HEK293 (cell line): Measurements from ENCODE around the gene CRELD1.

Experiments
- CTCF ChIA-PET: fragments of 350-600 bp; formaldehyde crosslinking; extraction: SDS; loops from one replicate; lab custom pipeline; 2021; ENCODE audit warnings: antibody characterized with exemption; lab: Yijun Ruan, JAX
- POLR2A ChIA-PET: fragments of 300-600 bp; formaldehyde crosslinking; extraction: SDS; loops from one replicate; lab custom pipeline; 2020; ENCODE audit warnings: antibody characterized with exemption, inconsistent platforms; lab: Yijun Ruan, JAX
- H3K27ac ChIP-seq: fragments of 200-500 bp; sonication (Bioruptor generic); 2 replicates; pipeline ENCODE4 v1.5.1; 2014; ENCODE audit warnings: low read depth, low read length, control low read depth, inconsistent platforms; ENCODE audit errors: extremely low read depth
- H3K36me3 ChIP-seq, 2 experiments: fragments of 200-500 bp in 1 of 2; sonication (Bioruptor generic) in 1 of 2; 1 replicate in 1 of 2; 2 replicates in 1 of 2; pipeline ENCODE4 v1.5.1; 2014 to 2017; ENCODE audit warnings: inconsistent platforms in 2 of 2, low read length in 2 of 2; ENCODE audit not compliant: control insufficient read depth in 2 of 2, insufficient read depth in 1 of 2
- H3K4me1 ChIP-seq: fragments of 200-500 bp; sonication (Bioruptor generic); 2 replicates; pipeline ENCODE4 v1.5.1; 2014; ENCODE audit warnings: mild to moderate bottlenecking, low read length, inconsistent platforms; ENCODE audit not compliant: control insufficient read depth, insufficient read depth
- H3K4me3 ChIP-seq: 2 replicates; pipeline ENCODE4 v1.5.1; 2011; ENCODE audit warnings: low read depth, mild to moderate bottlenecking, control low read depth, low read length, moderate library complexity
- H3K9me3 ChIP-seq: fragments of 200-500 bp; sonication (Bioruptor generic); 2 replicates; pipeline ENCODE4 v1.5.1; 2014; ENCODE audit warnings: low read depth, low read length, inconsistent platforms; ENCODE audit not compliant: control insufficient read depth, insufficient read depth
- KLF1 ChIP-seq: fragments of 450-650 bp; formaldehyde crosslinking; IDR thresholded peaks from 2 replicates; pipeline ENCODE4 v1.5.1; 2016; ENCODE audit warnings: missing biosample characterization, missing genetic modification characterization
- ZBTB7A ChIP-seq: fragments of 450-650 bp; formaldehyde crosslinking; IDR thresholded peaks from 2 replicates; pipeline ENCODE4 v1.5.1; 2016; ENCODE audit warnings: low read depth, missing biosample characterization, missing genetic modification characterization
- ZFHX2 ChIP-seq: fragments of 450-650 bp; formaldehyde crosslinking; conservative IDR thresholded peaks from 2 replicates; pipeline ENCODE4 v1.5.1; 2016; ENCODE audit warnings: missing biosample characterization, missing genetic modification characterization
- ZNF121 ChIP-seq: fragments of 450-650 bp; formaldehyde crosslinking; IDR thresholded peaks from 2 replicates; pipeline ENCODE4 v1.5.1; 2016; ENCODE audit warnings: missing biosample characterization, missing genetic modification characterization
- ZNF157 ChIP-seq: fragments of 450-650 bp; formaldehyde crosslinking; IDR thresholded peaks from 2 replicates; pipeline ENCODE4 v1.5.1; 2016; ENCODE audit warnings: missing biosample characterization, missing genetic modification characterization
- ZNF174 ChIP-seq: fragments of 450-650 bp; formaldehyde crosslinking; IDR thresholded peaks from 2 replicates; pipeline ENCODE4 v1.5.0; 2017; ENCODE audit warnings: missing biosample characterization, mild to moderate bottlenecking, missing genetic modification characterization
- ZNF26 ChIP-seq: fragments of 450-650 bp; formaldehyde crosslinking; IDR thresholded peaks from 2 replicates; pipeline ENCODE4 v1.5.1; 2016; ENCODE audit warnings: missing biosample characterization, missing genetic modification characterization
- ZNF513 ChIP-seq: fragments of 450-650 bp; IDR thresholded peaks from 2 replicates; pipeline ENCODE4 v1.5.1; 2018; ENCODE audit warnings: missing biosample characterization, missing genetic modification characterization
- ZNF558 ChIP-seq: fragments of 450-650 bp; formaldehyde crosslinking; IDR thresholded peaks from 2 replicates; pipeline ENCODE4 v1.5.1; 2016; ENCODE audit warnings: missing biosample characterization, missing genetic modification characterization
- ZNF610 ChIP-seq: fragments of 450-650 bp; formaldehyde crosslinking; IDR thresholded peaks from 2 replicates; pipeline ENCODE4 v1.5.1; 2016; ENCODE audit warnings: missing biosample characterization, missing genetic modification characterization, borderline replicate concordance
- ZXDB ChIP-seq: fragments of 450-650 bp; formaldehyde crosslinking; IDR thresholded peaks from 2 replicates; pipeline ENCODE4 v1.5.1; 2016; ENCODE audit warnings: missing biosample characterization, missing genetic modification characterization
- TF ChIP-seq, protein P1 (sequence below): fragments of 450-650 bp; formaldehyde crosslinking; IDR thresholded peaks from 2 replicates; pipeline ENCODE4 v1.5.1; 2016; ENCODE audit warnings: missing biosample characterization, missing genetic modification characterization

CRELD1 gene

DNA sequence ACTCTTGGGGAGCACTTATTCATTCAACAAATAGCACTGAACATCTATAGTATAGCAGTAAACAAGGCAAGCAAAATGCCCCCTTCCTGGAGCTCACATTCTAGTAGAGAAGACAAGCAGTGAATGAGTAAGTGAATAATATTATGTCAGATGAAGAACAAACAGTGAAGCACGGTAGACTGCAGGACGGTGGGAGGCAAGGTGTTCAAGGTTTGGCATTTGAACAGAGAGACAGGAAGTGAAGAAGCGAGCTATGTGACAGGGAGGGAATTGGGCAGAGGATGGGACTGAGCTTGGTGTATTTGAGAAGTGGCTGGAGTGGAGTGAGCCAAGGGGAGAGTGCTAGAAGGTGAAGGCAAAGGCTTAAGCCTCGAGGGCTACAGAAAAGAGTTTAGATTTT is 1.4 kb downstream of the CRELD1 start:
- ChIA-PET POLR2A (interaction anchor here (0.5 to 1.5 kb wide), 3 partner anchors 9 to 313 kb away, joined by 3 to 7 read pairs (median 4); partner anchors contain the start of gene TATDN2), CTCF (interaction anchor here (1.5 to 1.9 kb wide), 2 partner anchors 11 to 48 kb away, joined by 5 to 17 read pairs; no protein-coding TSS in a partner anchor)
- Histone ChIP-seq H3K9me3 (no peaks in the 10 kb centered on the region), H3K4me3 (no peak overlapping the region), H3K4me1 (0 out of 2 replicates have a peak, but pooled peaks cover 2% of the 10 kb centered on the region), H3K27ac (no peak overlapping the region), H3K36me3 (peaks cover 6 to 43% of the 10 kb centered on the region in 2 experiments)
- TF ChIP-seq, protein P1, sequence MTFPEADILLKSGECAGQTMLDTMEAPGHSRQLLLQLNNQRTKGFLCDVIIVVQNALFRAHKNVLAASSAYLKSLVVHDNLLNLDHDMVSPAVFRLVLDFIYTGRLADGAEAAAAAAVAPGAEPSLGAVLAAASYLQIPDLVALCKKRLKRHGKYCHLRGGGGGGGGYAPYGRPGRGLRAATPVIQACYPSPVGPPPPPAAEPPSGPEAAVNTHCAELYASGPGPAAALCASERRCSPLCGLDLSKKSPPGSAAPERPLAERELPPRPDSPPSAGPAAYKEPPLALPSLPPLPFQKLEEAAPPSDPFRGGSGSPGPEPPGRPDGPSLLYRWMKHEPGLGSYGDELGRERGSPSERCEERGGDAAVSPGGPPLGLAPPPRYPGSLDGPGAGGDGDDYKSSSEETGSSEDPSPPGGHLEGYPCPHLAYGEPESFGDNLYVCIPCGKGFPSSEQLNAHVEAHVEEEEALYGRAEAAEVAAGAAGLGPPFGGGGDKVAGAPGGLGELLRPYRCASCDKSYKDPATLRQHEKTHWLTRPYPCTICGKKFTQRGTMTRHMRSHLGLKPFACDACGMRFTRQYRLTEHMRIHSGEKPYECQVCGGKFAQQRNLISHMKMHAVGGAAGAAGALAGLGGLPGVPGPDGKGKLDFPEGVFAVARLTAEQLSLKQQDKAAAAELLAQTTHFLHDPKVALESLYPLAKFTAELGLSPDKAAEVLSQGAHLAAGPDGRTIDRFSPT (tag by site-specific recombination) = no peak
- TF ChIP-seq ZNF157 (tag by site-specific recombination) (no peak), ZNF26 (tag by site-specific recombination) (no peak), ZNF174 (tag by site-specific recombination) (no peak)

DNA sequence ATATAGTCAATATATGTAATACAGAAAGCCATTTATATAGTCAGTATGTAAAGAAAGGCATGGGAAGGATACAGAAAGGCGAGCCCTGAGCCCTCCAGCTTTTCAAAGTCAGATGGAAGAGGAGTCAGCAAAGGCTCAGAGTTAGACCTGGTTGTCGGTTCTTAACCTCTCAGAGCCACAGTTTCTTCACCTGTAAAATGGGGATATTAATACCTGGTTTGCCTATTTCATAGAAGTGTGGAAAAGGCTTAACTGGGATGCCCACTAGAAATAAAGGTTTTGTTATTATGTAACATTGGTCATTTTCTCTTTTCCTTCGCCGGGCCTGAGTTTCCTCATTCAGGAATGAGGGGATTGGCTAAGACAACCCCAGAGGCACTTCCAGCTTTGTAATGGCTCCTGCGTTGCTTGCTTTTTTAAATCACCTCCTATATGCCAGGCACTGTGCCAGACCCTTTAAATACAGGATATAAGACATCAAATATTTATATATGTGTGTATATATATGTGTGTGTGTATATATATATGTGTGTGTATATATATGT is 2.4 kb downstream of the CRELD1 start:
- no peak overlapping the region for H3K27ac ChIP-seq
- peaks cover 6 to 39% of the 10 kb centered on the region in 2 experiments for H3K36me3 ChIP-seq
- 0 out of 2 replicates have a peak, but pooled peaks cover 2% of the 10 kb centered on the region for H3K4me1 ChIP-seq
- ChIA-PET CTCF (interaction anchor here (1.9 kb wide), 1 partner anchor 10 kb away, joined by 17 read pairs; no protein-coding TSS in a partner anchor), POLR2A (interaction anchor here (1.5 kb wide), 1 partner anchor 11 kb away, joined by 7 read pairs; no protein-coding TSS in a partner anchor)
- TF ChIP-seq ZNF558 = no peak
- TF ChIP-seq ZNF513 (tag by site-specific recombination) = no peak
- no peak for TF ChIP-seq ZNF610 (tag by site-specific recombination)
- TF ChIP-seq ZNF121 (tag by site-specific recombination) = no peak
- TF ChIP-seq ZFHX2 (tag by site-specific recombination) = no peak
- no peak overlapping the region for H3K4me3 ChIP-seq
- no peaks in the 10 kb centered on the region for H3K9me3 ChIP-seq

GRCh38 chr3:9937486-9938238 is 4.0 kb downstream of the CRELD1 start:
- Histone ChIP-seq H3K4me1 (0 out of 2 replicates have a peak, but pooled peaks cover 2% of the 10 kb centered on the region), H3K36me3 (peaks cover 6 to 46% of the 10 kb centered on the region in 2 experiments; a peak in 2 of 3 replicates), H3K4me3 (no peak overlapping the region), H3K9me3 (no peaks in the 10 kb centered on the region), H3K27ac (no peak overlapping the region)
- ChIA-PET CTCF (no interaction called here), POLR2A (interaction anchor here (1.9 kb wide), 1 partner anchor 9 kb away, joined by 6 read pairs; no protein-coding TSS in a partner anchor)
- TF ChIP-seq KLF1 (tag by site-specific recombination) (0 out of 2 replicates have a peak, but pooled peaks have one; percentile 38), ZBTB7A (tag by site-specific recombination) (no peak), ZXDB (tag by site-specific recombination) (peak; percentile 58)
